PC-9 (cell line): ENCODE results near the gene ADORA2B. TPM values are rescaled to one million over a fixed set of nuclear protein-coding genes. Genes with fewer than 3 reads are reported as not detected.

Experiments used
- BruUV-seq: library from RNA; stranded (reverse); fragments of 400-500 nt; replicated peaks from 2 replicates; lab custom pipeline; 2021; lab: Mats Ljungman, UMichigan
- CTCF ChIA-PET: fragments of 300-600 bp; sonication (Branson Sonifier 250); formaldehyde crosslinking; loops from one replicate; lab custom pipeline; 2022; ENCODE audit warnings: antibody characterized with exemption; lab: Charles Lee
- POLR2A ChIA-PET: fragments of 300-600 bp; sonication (Branson Sonifier 250); formaldehyde crosslinking; loops from one replicate; lab custom pipeline; 2022; ENCODE audit warnings: antibody characterized with exemption; ENCODE audit not compliant: unreplicated experiment; lab: Charles Lee
- DNase-seq, 2 experiments: peaks; one replicate each; pipeline versions ENCODE4 v3.0.0 to v3.0.0-alpha.2; 2015 to 2022; ENCODE audit warnings: mixed read lengths in 1 of 2
- H2AFZ ChIP-seq: fragments of 200-600 bp; sonication (generic); 2 replicates; pipeline ENCODE4 v1.8.1; 2017; ENCODE audit warnings: antibody characterized with exemption
- H3F3A ChIP-seq: fragments of 200-600 bp; sonication (generic); 2 replicates; pipeline ENCODE4 v1.8.1; 2017; ENCODE audit warnings: antibody characterized with exemption, mild to moderate bottlenecking, low read depth; ENCODE audit not compliant: insufficient read depth
- H3K27ac ChIP-seq: fragments of 200-600 bp; sonication (generic); 2 replicates; pipeline ENCODE4 v1.6.1; 2016; ENCODE audit warnings: mixed run types
- H3K27me3 ChIP-seq: fragments of 200-600 bp; sonication (generic); 2 replicates; pipeline ENCODE4 v1.6.1; 2016; ENCODE audit warnings: low read depth, mixed run types; ENCODE audit not compliant: insufficient read depth
- H3K36me3 ChIP-seq: fragments of 200-600 bp; sonication (generic); 2 replicates; pipeline ENCODE4 v1.6.1; 2016; ENCODE audit warnings: low read depth, mixed run types
- H3K4me1 ChIP-seq: fragments of 200-600 bp; sonication (generic); replicated peaks from 2 replicates; pipeline ENCODE4 v1.6.1; 2016; ENCODE audit warnings: mixed run types; ENCODE audit not compliant: insufficient read depth
- H3K4me2 ChIP-seq: fragments of 200-600 bp; sonication (generic); 2 replicates; pipeline ENCODE4 v1.6.1; 2017; ENCODE audit warnings: mixed run types
- H3K4me3 ChIP-seq: fragments of 200-600 bp; sonication (generic); 2 replicates; pipeline ENCODE4 v1.6.1; 2016; ENCODE audit warnings: mixed run types
- H3K79me2 ChIP-seq: fragments of 200-600 bp; sonication (generic); 2 replicates; pipeline ENCODE4 v1.6.1; 2017; ENCODE audit warnings: low read depth, mixed run types
- H3K9me2 ChIP-seq: fragments of 200-600 bp; sonication (generic); 2 replicates; pipeline ENCODE4 v1.8.1; 2017; ENCODE audit warnings: mild to moderate bottlenecking; ENCODE audit not compliant: insufficient read depth
- H3K9me3 ChIP-seq: fragments of 200-600 bp; sonication (generic); 2 replicates; pipeline ENCODE4 v1.8.1; 2016; ENCODE audit warnings: low read depth; ENCODE audit not compliant: insufficient read depth
- H4K20me1 ChIP-seq: fragments of 200-600 bp; sonication (generic); 2 replicates; pipeline ENCODE4 v1.8.1; 2017; ENCODE audit not compliant: insufficient read depth
- EZH2 ChIP-seq: fragments of 200-600 bp; sonication (generic); IDR thresholded peaks from 2 replicates; pipeline ENCODE4 v1.8.0; 2017; ENCODE audit warnings: antibody characterized with exemption, low read depth
- intact Hi-C: fragments of 100-400 bp; cut with micrococcal nuclease; formaldehyde crosslinking; loops from one replicate; pipeline ENCODE4 v1.10.0; 2022; ENCODE audit not compliant: unreplicated experiment
- total RNA-seq: library from RNA; stranded (reverse); gene quantifications from 2 replicates; pipeline ENCODE4 v1.2.3, GENCODE V29; 2021
- TF ChIP-seq, protein P1 (sequence below): fragments of 200-600 bp; sonication (generic); conservative IDR thresholded peaks from 2 replicates; pipeline ENCODE4 v1.6.1; 2017; ENCODE audit warnings: mixed run types, antibody characterized with exemption, mild to moderate bottlenecking, moderate library complexity

Gene ADORA2B
- total RNA-seq, 1 experiment from 2014 or later, result 42.7 TPM

DNA sequence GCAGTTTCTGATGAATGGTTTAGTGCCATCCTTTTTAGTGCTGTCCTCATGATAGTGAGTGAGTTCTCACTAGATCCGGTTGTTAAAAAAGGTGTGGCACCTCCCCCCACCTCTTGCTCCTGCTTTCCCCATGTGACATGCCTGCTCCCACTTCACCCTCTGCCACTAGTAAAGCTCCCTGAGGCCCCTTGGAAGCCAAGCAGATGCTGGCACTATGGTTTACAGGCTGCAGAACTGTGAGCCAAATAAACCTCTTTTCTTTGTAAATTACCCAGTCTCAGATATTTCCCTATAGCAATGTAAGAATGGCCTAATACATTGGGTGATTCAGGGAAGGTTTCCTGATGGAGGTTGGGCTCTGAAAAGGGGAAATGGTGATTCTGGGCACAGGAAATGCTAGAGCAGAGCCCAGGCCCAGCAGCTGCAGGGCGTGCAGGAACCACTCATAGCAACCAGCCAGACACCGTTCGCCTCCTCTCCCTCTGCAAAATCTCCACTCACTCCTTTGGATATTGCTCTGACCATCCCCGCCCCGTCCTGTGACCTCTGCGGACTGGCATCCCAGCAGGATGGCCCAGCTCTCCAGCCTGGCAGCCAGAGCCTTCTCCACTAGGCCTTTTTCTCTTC lies 2.6 kb upstream of the ADORA2B start:
- Histone ChIP-seq H4K20me1 (no peaks in the 10 kb centered on the region), H3F3A (peaks cover 17% of the 10 kb centered on the region; the same call in 1 of the 2 replicates), H3K79me2 (peaks cover 22% of the 10 kb centered on the region), H3K27ac (peak overlapping the region; percentile 69), H3K4me1 (peaks cover 12% of the 10 kb centered on the region), H2AFZ (no peak overlapping the region), H3K4me3 (no peak overlapping the region), H3K27me3 (no peaks in the 10 kb centered on the region), H3K36me3 (no peaks in the 10 kb centered on the region), H3K4me2 (peak overlapping the region; percentile 47), H3K9me3 (no peaks in the 10 kb centered on the region), H3K9me2 (no peaks in the 10 kb centered on the region)
- intact Hi-C loops, result no loop called here
- TF ChIP-seq EZH2, result no peak
- TF ChIP-seq, protein P1, sequence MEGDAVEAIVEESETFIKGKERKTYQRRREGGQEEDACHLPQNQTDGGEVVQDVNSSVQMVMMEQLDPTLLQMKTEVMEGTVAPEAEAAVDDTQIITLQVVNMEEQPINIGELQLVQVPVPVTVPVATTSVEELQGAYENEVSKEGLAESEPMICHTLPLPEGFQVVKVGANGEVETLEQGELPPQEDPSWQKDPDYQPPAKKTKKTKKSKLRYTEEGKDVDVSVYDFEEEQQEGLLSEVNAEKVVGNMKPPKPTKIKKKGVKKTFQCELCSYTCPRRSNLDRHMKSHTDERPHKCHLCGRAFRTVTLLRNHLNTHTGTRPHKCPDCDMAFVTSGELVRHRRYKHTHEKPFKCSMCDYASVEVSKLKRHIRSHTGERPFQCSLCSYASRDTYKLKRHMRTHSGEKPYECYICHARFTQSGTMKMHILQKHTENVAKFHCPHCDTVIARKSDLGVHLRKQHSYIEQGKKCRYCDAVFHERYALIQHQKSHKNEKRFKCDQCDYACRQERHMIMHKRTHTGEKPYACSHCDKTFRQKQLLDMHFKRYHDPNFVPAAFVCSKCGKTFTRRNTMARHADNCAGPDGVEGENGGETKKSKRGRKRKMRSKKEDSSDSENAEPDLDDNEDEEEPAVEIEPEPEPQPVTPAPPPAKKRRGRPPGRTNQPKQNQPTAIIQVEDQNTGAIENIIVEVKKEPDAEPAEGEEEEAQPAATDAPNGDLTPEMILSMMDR, result no peak
- no TSS peak for BruUV-seq
- CTCF ChIA-PET, result no interaction called here
- no peak for DNase-seq
- POLR2A ChIA-PET, result interaction anchor here (0.9 kb wide), 1 partner anchor 27 kb away, joined by 3 read pairs; no protein-coding TSS in a partner anchor

DNA sequence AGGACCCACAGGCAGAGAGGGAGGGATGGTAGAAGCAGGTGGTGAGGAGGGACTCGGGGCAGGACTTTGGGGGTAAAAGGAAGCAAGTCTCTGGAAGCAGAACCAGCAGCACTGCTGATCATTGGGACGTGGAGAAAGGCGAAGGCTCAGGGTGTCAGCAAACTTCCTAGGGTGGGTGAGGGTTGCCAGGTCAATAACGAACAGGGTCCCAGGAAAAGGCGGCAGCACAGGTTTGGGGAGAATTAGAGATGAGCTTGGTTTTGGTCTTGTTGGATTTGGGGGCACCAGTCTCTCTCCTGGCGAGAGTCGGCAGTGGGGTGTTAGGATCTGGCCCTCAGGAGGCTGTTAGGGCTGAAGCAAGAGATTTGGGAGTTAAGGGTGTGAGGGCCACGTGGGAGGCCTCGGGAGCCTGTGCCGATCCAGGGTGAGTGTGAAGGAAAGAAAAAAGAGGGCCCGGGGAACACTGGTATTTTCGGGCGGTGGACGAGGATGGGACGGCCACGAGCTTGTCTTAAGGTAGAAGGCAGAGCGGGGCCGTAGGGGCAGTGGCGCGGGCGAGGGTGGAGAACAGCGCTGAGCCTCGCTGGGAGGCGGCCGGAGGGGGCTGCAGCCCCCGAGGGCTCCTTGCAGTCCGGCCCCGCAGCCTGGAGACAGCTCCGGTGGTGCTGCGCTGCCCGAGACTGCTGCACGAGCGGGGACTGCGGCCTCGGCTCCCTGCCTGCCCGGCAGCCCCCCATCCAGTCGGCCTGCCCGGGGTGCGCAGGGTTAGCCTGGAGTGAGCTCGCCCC lies 765 bp upstream of the ADORA2B start:
- intact Hi-C loops, result loop anchor here (1.0 kb wide), 1 partner anchor 116 kb away; no protein-coding TSS in a partner anchor

More for the DNA sequence above, 765 bp upstream of the ADORA2B start:
- H3K79me2 ChIP-seq, result peaks cover 39% of the 10 kb centered on the region
- BruUV-seq, result no TSS peak
- H3K36me3 ChIP-seq, result 0 out of 2 replicates have a peak, but pooled peaks cover 4% of the 10 kb centered on the region
- ChIA-PET POLR2A (interaction anchor here (0.6 to 0.7 kb wide), 2 partner anchors 52 to 65 kb away, joined by 3 read pairs; no protein-coding TSS in a partner anchor), CTCF (interaction anchor here (0.6 to 1.8 kb wide), 4 partner anchors 54 to 572 kb away, joined by 3 to 8 read pairs (median 4); partner anchors contain the start of genes TTC19 and ZSWIM7)
- H3K9me2 ChIP-seq, result no peaks in the 10 kb centered on the region
- TF ChIP-seq, protein P1, result no peak
- TF ChIP-seq EZH2, result no peak
- peaks cover 22% of the 10 kb centered on the region; the same call in 1 of the 2 replicates for H3F3A ChIP-seq
- DNase-seq, result no peak
- H3K27ac ChIP-seq, result no peak overlapping the region
- no peaks in the 10 kb centered on the region for H4K20me1 ChIP-seq
- H3K27me3 ChIP-seq, result no peaks in the 10 kb centered on the region
- H2AFZ ChIP-seq, result no peak overlapping the region
- peaks cover 26% of the 10 kb centered on the region for H3K4me1 ChIP-seq
- no peaks in the 10 kb centered on the region for H3K9me3 ChIP-seq
- peak overlapping the region; percentile 91; the same call in 1 of the 2 replicates for H3K4me3 ChIP-seq
- no peak overlapping the region for H3K4me2 ChIP-seq
